NB4 (cell line): ENCODE data around the gene GDPGP1.

Experiments
- MAX ChIP-seq: IDR thresholded peaks from 2 replicates; pipeline ENCODE4 v1.6.1; 2011; ENCODE audit warnings: low read depth, low read length
- POLR2A ChIP-seq: IDR thresholded peaks from 2 replicates; pipeline ENCODE4 v1.6.1; 2011; ENCODE audit warnings: mild to moderate bottlenecking; ENCODE audit not compliant: insufficient read length; ENCODE audit errors: extremely low read depth
- TF ChIP-seq, protein P1 (sequence below): IDR thresholded peaks from one replicate; pipeline ENCODE4 v1.5.1; 2012; ENCODE audit warnings: low read depth, low read length

- TF ChIP-seq POLR2A (no peak), MAX (no peak)
- TF ChIP-seq, protein P1, sequence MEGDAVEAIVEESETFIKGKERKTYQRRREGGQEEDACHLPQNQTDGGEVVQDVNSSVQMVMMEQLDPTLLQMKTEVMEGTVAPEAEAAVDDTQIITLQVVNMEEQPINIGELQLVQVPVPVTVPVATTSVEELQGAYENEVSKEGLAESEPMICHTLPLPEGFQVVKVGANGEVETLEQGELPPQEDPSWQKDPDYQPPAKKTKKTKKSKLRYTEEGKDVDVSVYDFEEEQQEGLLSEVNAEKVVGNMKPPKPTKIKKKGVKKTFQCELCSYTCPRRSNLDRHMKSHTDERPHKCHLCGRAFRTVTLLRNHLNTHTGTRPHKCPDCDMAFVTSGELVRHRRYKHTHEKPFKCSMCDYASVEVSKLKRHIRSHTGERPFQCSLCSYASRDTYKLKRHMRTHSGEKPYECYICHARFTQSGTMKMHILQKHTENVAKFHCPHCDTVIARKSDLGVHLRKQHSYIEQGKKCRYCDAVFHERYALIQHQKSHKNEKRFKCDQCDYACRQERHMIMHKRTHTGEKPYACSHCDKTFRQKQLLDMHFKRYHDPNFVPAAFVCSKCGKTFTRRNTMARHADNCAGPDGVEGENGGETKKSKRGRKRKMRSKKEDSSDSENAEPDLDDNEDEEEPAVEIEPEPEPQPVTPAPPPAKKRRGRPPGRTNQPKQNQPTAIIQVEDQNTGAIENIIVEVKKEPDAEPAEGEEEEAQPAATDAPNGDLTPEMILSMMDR: no peak
Measured at GRCh38 chr15:90227336-90227735, 6.7 kb upstream of the GDPGP1 start.
